ENCODE measurements around the gene SMIM26. TPM values are rescaled to one million over a fixed set of nuclear protein-coding genes. Genes with fewer than 3 reads are reported as not detected.

Gene SMIM26
- total and polyA plus RNA-seq, 4 donors = 46.0 to 197 (median 87.9) TPM

DNA sequence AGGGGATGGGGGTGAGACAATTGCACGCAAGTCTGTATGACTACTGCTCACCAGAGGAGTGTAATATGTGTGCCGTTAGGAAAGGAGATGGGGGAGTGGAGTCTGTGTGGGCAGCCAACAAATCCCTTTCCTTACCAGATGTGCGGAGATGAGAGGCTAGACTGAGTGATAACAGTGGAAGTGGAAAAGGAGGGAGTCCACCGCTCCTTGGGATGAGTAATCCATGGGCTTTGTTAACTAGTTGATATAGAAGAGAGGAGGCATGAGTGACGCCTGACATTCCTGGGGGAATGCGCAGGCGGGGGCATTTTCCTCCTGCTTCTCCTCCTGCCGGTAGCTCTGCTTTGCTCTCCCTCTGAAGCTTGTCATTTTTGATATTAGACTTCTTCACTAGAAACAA is 13.5 kb upstream of the SMIM26 start:
- no peaks in the 10 kb centered on the region for H3K9me3 ChIP-seq (ENCODE audit: control insufficient read depth, low read length)
- no peak for ATAC-seq (ENCODE audit: low FRiP score)
- peaks cover 6 to 10% of the 10 kb centered on the region in 2 donors for H3K36me3 ChIP-seq (ENCODE audit: control insufficient read depth in 1 of 2, insufficient read depth in 2 of 2, low read length in 1 of 2)
- H3K4me3 ChIP-seq (ENCODE audit: low read length in 2 of 2) = no peak overlapping the region
- no peaks in the 10 kb centered on the region for H3K4me1 ChIP-seq (ENCODE audit: control insufficient read depth in 1 of 2, insufficient read depth in 2 of 2, low read length in 2 of 2)
- no peak overlapping the region for H3K27ac ChIP-seq (ENCODE audit: low read depth in 1 of 2, low read length in 2 of 2)
- no peak for DNase-seq
- no peaks in the 10 kb centered on the region for H3K27me3 ChIP-seq (ENCODE audit: control insufficient read depth in 1 of 2, insufficient read depth in 2 of 2, low read length in 1 of 2)
- intact Hi-C loops (cut with DNase I) = no loop called here
- WGBS, 2 donors = 96% methylated on average over 8 of the region's 8 CpGs

DNA sequence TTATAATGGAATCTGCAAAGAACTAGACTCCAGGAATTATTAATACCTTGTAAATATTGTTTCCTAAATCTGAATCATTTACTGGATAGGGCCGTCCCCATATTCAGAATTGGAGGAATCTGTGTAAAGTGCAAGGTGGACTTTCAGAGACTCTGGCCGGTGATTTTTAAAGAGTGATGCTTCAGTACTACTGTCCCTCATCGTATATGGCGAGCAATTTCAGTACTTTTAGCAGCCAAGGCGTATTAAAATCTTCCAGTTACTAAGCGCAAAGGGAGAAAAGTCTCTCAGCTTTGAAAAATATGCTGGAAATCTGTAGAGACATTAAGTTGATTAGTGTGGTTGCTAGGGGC is 483 bp downstream of the SMIM26 start:
- Histone ChIP-seq H3K4me1 (ENCODE audit: control insufficient read depth in 1 of 2, insufficient read depth in 2 of 2, low read length in 2 of 2) (no peaks in the 10 kb centered on the region), H3K36me3 (ENCODE audit: control insufficient read depth in 1 of 2, insufficient read depth in 2 of 2, low read length in 1 of 2) (peaks cover 3 to 6% of the 10 kb centered on the region in 2 donors), H3K9me3 (ENCODE audit: control insufficient read depth, low read length) (no peaks in the 10 kb centered on the region), H3K4me3 (ENCODE audit: low read length in 2 of 2) (peak overlapping the region; percentile 53 to 64), H3K27ac (ENCODE audit: low read depth in 1 of 2, low read length in 2 of 2) (no peak overlapping the region), H3K27me3 (ENCODE audit: control insufficient read depth in 1 of 2, insufficient read depth in 2 of 2, low read length in 1 of 2) (no peaks in the 10 kb centered on the region)
- DNase-seq (no peak), ATAC-seq (ENCODE audit: low FRiP score) (peak; percentile 63)
- WGBS, 2 donors = 3 to 4% methylated on average over 6 of the region's 6 CpGs
- intact Hi-C loops (cut with DNase I) = loop anchor here in 1 of 2 donors (5.0 kb wide), 1 partner anchor 60 kb away; the partner anchor contains the start of gene SEC23B

DNA sequence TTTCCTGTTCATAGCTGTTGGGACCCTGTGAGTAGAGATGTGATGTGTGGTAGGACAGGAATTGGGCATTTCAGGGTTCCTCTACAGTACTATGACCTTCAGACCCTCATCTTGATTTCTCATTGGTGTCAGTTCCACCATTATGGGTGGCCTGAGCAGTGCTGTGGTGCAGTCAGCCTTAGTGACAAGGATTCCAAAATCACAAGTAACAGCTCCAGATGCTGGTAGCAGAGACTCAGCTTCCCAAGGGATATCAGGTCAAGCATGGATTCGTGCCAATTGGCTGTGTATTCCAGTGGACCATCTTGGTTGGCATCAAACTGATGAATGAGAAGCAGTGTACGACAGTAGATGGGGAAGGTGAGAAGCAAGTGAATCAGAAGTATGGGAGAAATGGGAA is 3.8 kb downstream of the SMIM26 start:
- ATAC-seq (ENCODE audit: low FRiP score) (no peak), DNase-seq (no peak)
- Histone ChIP-seq H3K27me3 (ENCODE audit: control insufficient read depth in 1 of 2, insufficient read depth in 2 of 2, low read length in 1 of 2) (no peaks in the 10 kb centered on the region), H3K9me3 (ENCODE audit: control insufficient read depth, low read length) (no peaks in the 10 kb centered on the region), H3K4me3 (ENCODE audit: low read length in 2 of 2) (no peak overlapping the region), H3K36me3 (ENCODE audit: control insufficient read depth in 1 of 2, insufficient read depth in 2 of 2, low read length in 1 of 2) (peaks cover 3 to 6% of the 10 kb centered on the region in 2 donors), H3K27ac (ENCODE audit: low read depth in 1 of 2, low read length in 2 of 2) (no peak overlapping the region), H3K4me1 (ENCODE audit: control insufficient read depth in 1 of 2, insufficient read depth in 2 of 2, low read length in 2 of 2) (no peaks in the 10 kb centered on the region)
- intact Hi-C loops (cut with DNase I) = no loop called here
- WGBS, 2 donors = 95 to 97% methylated on average over 2 of the region's 2 CpGs

DNA sequence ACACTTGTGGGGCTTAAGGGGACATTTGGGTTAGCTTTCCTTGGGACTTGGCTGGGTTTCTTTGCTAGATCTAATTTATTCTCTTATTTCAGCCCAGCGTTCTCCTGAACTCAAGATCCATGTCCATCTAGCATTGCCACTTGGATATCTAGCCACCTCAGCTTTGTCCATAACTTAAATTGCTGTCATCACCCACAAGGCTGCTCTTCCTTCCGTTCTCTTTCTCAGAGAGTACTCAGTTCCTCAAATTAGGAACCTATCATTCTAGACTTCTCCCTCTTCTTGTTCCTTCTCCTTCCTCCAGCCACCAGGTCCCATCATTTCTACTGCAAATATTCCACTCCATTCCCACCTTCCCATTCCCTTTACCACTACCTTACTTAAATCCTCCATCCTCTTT is 4.3 kb downstream of the SMIM26 start:
- Histone ChIP-seq H3K36me3 (ENCODE audit: control insufficient read depth in 1 of 2, insufficient read depth in 2 of 2, low read length in 1 of 2) (peaks cover 3 to 6% of the 10 kb centered on the region in 2 donors), H3K9me3 (ENCODE audit: control insufficient read depth, low read length) (no peaks in the 10 kb centered on the region), H3K4me1 (ENCODE audit: control insufficient read depth in 1 of 2, insufficient read depth in 2 of 2, low read length in 2 of 2) (no peaks in the 10 kb centered on the region), H3K27me3 (ENCODE audit: control insufficient read depth in 1 of 2, insufficient read depth in 2 of 2, low read length in 1 of 2) (no peaks in the 10 kb centered on the region), H3K4me3 (ENCODE audit: low read length in 2 of 2) (no peak overlapping the region), H3K27ac (ENCODE audit: low read depth in 1 of 2, low read length in 2 of 2) (no peak overlapping the region)
- 91 to 92% methylated on average over 2 of the region's 2 CpGs for WGBS, 2 donors
- intact Hi-C loops (cut with DNase I) = no loop called here
- DNase-seq (no peak), ATAC-seq (ENCODE audit: low FRiP score) (no peak)

DNA sequence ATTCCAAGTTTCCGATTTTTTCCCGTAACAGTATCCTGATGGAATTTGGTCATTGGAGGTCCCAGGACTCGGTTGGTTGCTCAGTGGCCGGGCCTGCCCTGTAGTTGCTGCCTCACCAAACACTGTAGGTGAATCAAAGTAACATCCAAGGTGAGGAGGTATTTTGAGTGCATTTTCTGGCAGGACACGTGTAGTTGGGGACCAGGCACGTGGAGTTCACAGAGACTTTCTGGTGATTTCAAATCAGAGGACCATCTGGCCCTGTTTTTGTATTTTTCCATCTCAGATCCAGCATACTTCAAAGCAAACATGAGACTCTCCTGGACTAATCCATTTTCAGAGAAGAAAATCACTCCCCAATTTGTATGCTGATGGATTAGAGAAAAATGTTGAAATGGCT is 10.7 kb downstream of the SMIM26 start:
- Histone ChIP-seq H3K27ac (ENCODE audit: low read depth in 1 of 2, low read length in 2 of 2) (no peak overlapping the region), H3K36me3 (ENCODE audit: control insufficient read depth in 1 of 2, insufficient read depth in 2 of 2, low read length in 1 of 2) (no peaks in the 10 kb centered on the region), H3K4me1 (ENCODE audit: control insufficient read depth in 1 of 2, insufficient read depth in 2 of 2, low read length in 2 of 2) (no peaks in the 10 kb centered on the region), H3K4me3 (ENCODE audit: low read length in 2 of 2) (no peak overlapping the region), H3K9me3 (ENCODE audit: control insufficient read depth, low read length) (no peaks in the 10 kb centered on the region), H3K27me3 (ENCODE audit: control insufficient read depth in 1 of 2, insufficient read depth in 2 of 2, low read length in 1 of 2) (no peaks in the 10 kb centered on the region)
- ATAC-seq (ENCODE audit: low FRiP score) (no peak), DNase-seq (no peak)
- intact Hi-C loops (cut with DNase I) = no loop called here
- WGBS, 2 donors = 72 to 76% methylated on average over 6 of the region's 6 CpGs

DNA sequence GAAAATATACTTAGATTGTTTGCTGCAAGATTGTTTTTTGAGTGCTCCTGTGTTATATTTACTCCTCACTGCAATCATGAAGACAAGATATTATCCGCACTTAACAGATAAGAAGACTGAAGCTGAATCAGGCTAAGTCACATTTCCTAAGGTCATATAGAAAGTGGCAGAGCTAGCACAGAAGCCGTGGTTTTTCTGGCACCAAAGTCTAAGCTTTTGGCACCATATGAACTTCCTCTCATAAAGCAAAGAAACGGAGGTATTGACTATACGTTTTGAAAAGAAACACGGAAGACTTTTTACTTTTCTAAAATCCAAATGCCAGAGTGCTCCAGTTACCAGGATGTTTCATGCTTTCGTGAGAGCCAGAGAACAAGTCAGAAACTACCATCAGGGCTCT is 11.3 kb downstream of the SMIM26 start:
- no peaks in the 10 kb centered on the region for H3K27me3 ChIP-seq (ENCODE audit: control insufficient read depth in 1 of 2, insufficient read depth in 2 of 2, low read length in 1 of 2)
- no peak overlapping the region for H3K4me3 ChIP-seq (ENCODE audit: low read length in 2 of 2)
- ATAC-seq (ENCODE audit: low FRiP score) (no peak), DNase-seq (no peak)
- no peak overlapping the region for H3K27ac ChIP-seq (ENCODE audit: low read depth in 1 of 2, low read length in 2 of 2)
- no peaks in the 10 kb centered on the region for H3K36me3 ChIP-seq (ENCODE audit: control insufficient read depth in 1 of 2, insufficient read depth in 2 of 2, low read length in 1 of 2)
- intact Hi-C loops (cut with DNase I) = no loop called here
- no peaks in the 10 kb centered on the region for H3K9me3 ChIP-seq (ENCODE audit: control insufficient read depth, low read length)
- H3K4me1 ChIP-seq (ENCODE audit: control insufficient read depth in 1 of 2, insufficient read depth in 2 of 2, low read length in 2 of 2) = no peaks in the 10 kb centered on the region
- WGBS, 2 donors = 55 to 57% methylated on average over 6 of the region's 6 CpGs

DNA sequence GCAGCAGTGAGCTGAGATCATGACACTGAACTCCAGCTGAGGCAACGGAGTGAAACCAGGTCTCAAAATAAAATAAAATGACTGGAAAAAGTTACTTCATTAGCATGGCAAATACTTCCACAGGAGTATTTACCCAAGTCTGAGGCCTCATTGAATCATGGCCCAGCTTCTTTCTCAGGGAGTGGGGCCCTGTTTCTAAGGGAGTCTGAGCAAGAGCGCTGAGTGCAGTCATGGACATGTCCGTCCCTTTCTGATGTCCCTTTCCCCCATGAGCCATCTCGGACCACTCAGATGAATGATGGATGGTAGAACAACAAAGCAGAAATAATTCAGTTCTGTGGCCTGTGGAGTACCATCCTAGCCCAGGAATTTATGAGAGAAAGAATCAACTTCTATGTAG is 12.8 kb downstream of the SMIM26 start:
- 75 to 82% methylated on average over 4 of the region's 4 CpGs for WGBS, 2 donors
- intact Hi-C loops (cut with DNase I) = no loop called here
- Histone ChIP-seq H3K4me3 (ENCODE audit: low read length in 2 of 2) (no peak overlapping the region), H3K27ac (ENCODE audit: low read depth in 1 of 2, low read length in 2 of 2) (no peak overlapping the region), H3K4me1 (ENCODE audit: control insufficient read depth in 1 of 2, insufficient read depth in 2 of 2, low read length in 2 of 2) (no peaks in the 10 kb centered on the region), H3K36me3 (ENCODE audit: control insufficient read depth in 1 of 2, insufficient read depth in 2 of 2, low read length in 1 of 2) (no peaks in the 10 kb centered on the region), H3K9me3 (ENCODE audit: control insufficient read depth, low read length) (no peaks in the 10 kb centered on the region), H3K27me3 (ENCODE audit: control insufficient read depth in 1 of 2, insufficient read depth in 2 of 2, low read length in 1 of 2) (no peaks in the 10 kb centered on the region)
- no peak for ATAC-seq (ENCODE audit: low FRiP score)
- DNase-seq = no peak

DNA sequence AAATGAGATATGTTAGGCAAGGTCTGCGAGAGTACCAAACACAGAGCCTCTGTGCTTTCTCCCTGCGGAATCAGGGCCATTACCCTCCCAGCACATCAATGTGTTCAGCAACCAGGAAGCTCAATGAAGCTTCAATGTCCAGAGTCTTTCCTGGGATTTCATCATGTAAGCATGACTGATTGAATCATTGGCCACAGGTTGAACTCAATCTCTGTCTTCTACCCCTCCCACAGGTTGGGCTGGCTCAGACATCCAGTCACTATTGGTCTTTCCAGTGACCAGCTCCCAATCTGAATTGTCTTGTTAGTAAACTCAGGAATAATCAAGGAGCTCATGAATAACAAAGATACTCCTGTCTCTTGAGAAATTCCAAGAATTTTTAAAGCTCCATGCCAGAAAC is 17.9 kb downstream of the SMIM26 start:
- DNase-seq (no peak), ATAC-seq (ENCODE audit: low FRiP score) (no peak)
- no peaks in the 10 kb centered on the region for H3K9me3 ChIP-seq (ENCODE audit: control insufficient read depth, low read length)
- no peaks in the 10 kb centered on the region for H3K36me3 ChIP-seq (ENCODE audit: control insufficient read depth in 1 of 2, insufficient read depth in 2 of 2, low read length in 1 of 2)
- H3K4me1 ChIP-seq (ENCODE audit: control insufficient read depth in 1 of 2, insufficient read depth in 2 of 2, low read length in 2 of 2) = no peaks in the 10 kb centered on the region
- 91 to 92% methylated on average over 2 of the region's 2 CpGs for WGBS, 2 donors
- no peaks in the 10 kb centered on the region for H3K27me3 ChIP-seq (ENCODE audit: control insufficient read depth in 1 of 2, insufficient read depth in 2 of 2, low read length in 1 of 2)
- intact Hi-C loops (cut with DNase I) = loop anchor here in 1 of 2 donors (5.0 kb wide), 1 partner anchor 1467 kb away; the partner anchor contains the start of genes CFAP61 and CRNKL1
- no peak overlapping the region for H3K27ac ChIP-seq (ENCODE audit: low read depth in 1 of 2, low read length in 2 of 2)
- H3K4me3 ChIP-seq (ENCODE audit: low read length in 2 of 2) = no peak overlapping the region

DNA sequence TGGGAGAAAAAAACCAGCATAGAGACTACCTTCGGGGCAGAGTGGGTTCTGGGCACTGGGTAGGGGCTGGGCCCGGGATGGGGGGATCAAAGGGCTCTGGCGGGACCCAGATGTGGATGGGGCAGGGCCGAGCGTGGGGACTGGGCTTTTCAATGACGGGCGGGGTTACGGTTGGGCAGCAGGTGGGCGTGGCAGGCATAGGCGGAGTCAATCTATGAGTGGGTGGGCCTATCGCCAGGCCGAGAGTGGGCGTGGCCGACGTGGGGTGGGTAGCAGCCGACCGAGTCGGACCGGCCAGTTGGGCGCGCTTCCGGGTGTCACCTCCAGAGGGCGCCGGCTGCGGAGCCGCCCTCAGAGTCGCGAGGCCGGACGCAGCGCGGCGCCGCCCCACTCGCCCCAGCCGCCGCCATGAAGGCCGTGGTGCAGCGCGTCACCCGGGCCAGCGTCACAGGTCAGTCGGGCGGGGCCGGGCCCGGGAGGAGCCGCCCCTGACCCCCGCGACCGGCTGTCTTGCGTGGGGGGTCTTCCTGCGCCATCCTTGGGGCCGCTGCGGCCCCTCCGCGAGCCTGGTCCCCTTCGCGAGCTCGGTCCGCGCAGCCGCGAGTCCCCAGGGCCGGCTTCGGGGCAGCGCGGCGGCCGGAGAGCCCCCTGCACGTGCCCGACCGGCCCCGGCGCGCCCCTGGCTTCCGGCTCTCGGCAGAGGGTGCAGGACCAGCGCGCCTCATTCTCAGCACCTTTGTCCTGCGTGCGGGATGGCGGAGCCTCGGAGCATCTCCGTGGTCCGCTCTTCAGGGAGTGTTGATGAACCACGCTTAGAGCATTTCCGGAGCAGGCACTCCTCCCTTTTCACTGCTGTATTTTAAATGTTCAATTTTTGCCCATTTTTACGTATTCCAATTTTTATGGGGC is 20.7 kb downstream of the SMIM26 start, which contains the start of gene DTD1:
Gene DTD1 (plus strand): TSS at position 390 of the 909 bp plus-strand sequence. CDS start 19 bp downstream, at position 409.
- peak; percentile 96 to 99 for DNase-seq
- Histone ChIP-seq H3K4me1 (ENCODE audit: control insufficient read depth in 1 of 2, insufficient read depth in 2 of 2, low read length in 2 of 2) (no peaks in the 10 kb centered on the region), H3K9me3 (ENCODE audit: control insufficient read depth, low read length) (no peaks in the 10 kb centered on the region), H3K36me3 (ENCODE audit: control insufficient read depth in 1 of 2, insufficient read depth in 2 of 2, low read length in 1 of 2) (no peaks in the 10 kb centered on the region), H3K27me3 (ENCODE audit: control insufficient read depth in 1 of 2, insufficient read depth in 2 of 2, low read length in 1 of 2) (no peaks in the 10 kb centered on the region), H3K27ac (ENCODE audit: low read depth in 1 of 2, low read length in 2 of 2) (peak within 1 kb of the TSS in 1 of 2 donors; percentile 7), H3K4me3 (ENCODE audit: low read length in 2 of 2) (peak within 1 kb of the TSS; percentile 67 to 77)
- 0% methylated on average over 54 to 88 of the region's 88 CpGs for WGBS, 2 donors
- peak; percentile 97 for ATAC-seq (ENCODE audit: low FRiP score)
- intact Hi-C loops (cut with DNase I) = loop anchor here in 1 of 2 donors (5.0 kb wide), 1 partner anchor 1464 kb away; the partner anchor contains the start of genes CFAP61 and CRNKL1
